Fibroblast of villous mesenchyme (primary cell): Measurements from ENCODE around the gene AKAP6. TPM values are rescaled to one million over a fixed set of nuclear protein-coding genes. Genes with fewer than 3 reads are reported as not detected.

Experiments used
- DNase-seq: peaks from one replicate; pipeline ENCODE4 v3.0.0-alpha.2; 2010; ENCODE audit warnings: low read depth
- H3K4me3 ChIP-seq: 2 replicates; pipeline ENCODE4 v1.5.1; 2011; ENCODE audit warnings: low read depth, mild to moderate bottlenecking, low read length
- total RNA-seq: library from RNA; depleted of rRNA; stranded (reverse); fragments of >200 nt; gene quantifications from 2 replicates; pipeline ENCODE4 v1.2.3, GENCODE V29; 2012
- TF ChIP-seq, protein P1 (sequence below): IDR thresholded peaks from 2 replicates; pipeline ENCODE4 v1.5.1; 2012; ENCODE audit warnings: low read depth, mild to moderate bottlenecking, low read length; ENCODE audit not compliant: insufficient read depth

AKAP6 gene
- total RNA-seq, 1 donor, result 3.9 TPM

DNA sequence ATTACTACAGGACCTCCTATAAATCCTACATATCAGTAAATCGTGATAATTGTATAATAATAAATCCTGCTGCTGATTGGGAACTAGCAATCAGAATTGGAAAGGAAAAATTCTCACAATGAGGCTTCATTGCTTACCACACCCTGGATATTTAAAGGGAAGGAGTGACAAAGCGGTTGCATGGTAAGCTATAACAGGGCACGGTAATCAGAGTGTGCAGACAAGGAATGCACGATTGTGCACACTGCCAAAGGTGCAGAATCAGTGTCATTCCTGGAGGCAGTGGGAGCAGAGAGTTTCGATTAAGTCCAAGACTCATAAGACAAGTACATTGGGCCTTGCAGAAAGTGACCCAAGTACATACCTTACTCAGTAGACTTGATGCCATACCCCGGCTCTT, 332.1 kb downstream of the AKAP6 start:
- TF ChIP-seq, protein P1, sequence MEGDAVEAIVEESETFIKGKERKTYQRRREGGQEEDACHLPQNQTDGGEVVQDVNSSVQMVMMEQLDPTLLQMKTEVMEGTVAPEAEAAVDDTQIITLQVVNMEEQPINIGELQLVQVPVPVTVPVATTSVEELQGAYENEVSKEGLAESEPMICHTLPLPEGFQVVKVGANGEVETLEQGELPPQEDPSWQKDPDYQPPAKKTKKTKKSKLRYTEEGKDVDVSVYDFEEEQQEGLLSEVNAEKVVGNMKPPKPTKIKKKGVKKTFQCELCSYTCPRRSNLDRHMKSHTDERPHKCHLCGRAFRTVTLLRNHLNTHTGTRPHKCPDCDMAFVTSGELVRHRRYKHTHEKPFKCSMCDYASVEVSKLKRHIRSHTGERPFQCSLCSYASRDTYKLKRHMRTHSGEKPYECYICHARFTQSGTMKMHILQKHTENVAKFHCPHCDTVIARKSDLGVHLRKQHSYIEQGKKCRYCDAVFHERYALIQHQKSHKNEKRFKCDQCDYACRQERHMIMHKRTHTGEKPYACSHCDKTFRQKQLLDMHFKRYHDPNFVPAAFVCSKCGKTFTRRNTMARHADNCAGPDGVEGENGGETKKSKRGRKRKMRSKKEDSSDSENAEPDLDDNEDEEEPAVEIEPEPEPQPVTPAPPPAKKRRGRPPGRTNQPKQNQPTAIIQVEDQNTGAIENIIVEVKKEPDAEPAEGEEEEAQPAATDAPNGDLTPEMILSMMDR, result no peak
- no peak overlapping the region for H3K4me3 ChIP-seq
- DNase-seq, result no peak

DNA sequence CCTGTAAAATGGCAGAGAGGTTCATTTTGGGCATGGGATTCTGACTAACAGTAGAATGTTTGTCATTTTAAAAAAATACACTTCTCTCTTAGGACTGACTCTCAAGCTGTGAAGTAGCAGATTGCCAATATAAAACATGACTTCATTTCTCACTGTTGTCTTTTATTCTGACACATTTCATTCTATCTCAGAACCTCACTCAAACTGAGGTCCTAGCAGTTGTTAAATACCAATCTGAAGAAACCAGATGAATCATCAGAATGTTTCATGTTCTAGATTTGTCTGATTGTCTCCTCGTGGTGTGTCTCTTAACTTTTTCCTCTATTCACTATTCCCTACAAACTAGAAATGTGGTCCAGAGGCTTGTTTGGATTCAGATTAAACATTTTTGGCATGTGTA, 333.1 kb downstream of the AKAP6 start:
- H3K4me3 ChIP-seq, result no peak overlapping the region
- DNase-seq, result no peak
- TF ChIP-seq, protein P1, result no peak

DNA sequence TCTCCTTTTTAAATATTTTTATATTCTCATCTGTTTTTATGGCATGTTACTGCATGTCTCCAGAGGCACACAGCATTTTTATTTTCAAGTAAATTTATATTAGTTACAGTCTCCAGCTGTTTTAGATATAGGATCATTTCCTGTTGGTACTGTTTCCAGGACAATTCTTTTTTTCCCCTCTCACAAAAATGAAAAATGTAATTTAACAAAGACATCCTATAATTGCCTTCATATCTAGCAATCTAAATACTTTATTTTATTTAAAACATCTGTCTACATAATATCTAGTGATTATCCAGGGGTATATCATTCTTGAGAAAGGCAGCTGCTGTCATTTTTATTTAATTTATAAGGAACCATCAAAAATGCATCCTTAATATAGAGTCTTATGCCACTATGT, 337.2 kb downstream of the AKAP6 start:
- no peak overlapping the region for H3K4me3 ChIP-seq
- no peak for DNase-seq
- TF ChIP-seq, protein P1, result no peak

DNA sequence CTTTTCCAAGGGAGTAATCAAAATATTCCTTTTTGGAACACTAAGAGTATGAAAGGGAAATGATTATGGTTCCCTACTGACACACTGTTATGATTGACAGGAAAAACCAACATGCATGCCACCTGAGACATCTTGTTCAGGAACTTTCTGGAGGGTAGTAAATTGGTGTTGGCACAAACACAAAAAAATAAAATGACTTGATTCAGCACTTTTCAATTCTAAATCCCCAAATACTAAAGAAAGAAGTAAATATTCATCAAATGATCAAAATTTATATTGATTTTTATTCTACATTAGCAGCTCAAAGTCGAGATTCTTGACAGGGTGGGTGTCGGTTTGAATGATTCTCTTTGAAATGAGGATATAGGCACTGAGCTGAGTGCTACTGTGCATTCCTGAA, 338.2 kb downstream of the AKAP6 start:
- H3K4me3 ChIP-seq, result no peak overlapping the region
- TF ChIP-seq, protein P1, result no peak
- no peak for DNase-seq

DNA sequence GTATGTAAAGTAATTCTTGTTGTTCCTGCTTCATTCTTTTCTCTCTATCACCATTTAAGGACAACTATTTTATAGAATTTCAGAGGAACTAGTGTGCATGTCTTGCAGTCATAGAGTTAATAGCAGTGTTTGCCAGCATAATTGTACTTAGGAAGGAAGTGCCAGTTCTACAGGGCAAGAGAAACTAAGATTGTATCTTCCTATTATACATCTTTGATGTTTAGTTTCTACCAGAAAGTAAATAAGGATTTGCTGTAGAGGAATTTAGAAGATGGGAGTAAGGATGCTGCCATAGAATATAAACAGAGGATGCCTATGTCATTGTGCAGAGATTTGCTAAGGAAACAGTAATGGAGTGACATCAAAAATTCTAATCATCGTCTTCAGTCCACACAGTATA, 338.7 kb downstream of the AKAP6 start:
- no peak for DNase-seq
- TF ChIP-seq, protein P1, result no peak
- H3K4me3 ChIP-seq, result no peak overlapping the region

DNA sequence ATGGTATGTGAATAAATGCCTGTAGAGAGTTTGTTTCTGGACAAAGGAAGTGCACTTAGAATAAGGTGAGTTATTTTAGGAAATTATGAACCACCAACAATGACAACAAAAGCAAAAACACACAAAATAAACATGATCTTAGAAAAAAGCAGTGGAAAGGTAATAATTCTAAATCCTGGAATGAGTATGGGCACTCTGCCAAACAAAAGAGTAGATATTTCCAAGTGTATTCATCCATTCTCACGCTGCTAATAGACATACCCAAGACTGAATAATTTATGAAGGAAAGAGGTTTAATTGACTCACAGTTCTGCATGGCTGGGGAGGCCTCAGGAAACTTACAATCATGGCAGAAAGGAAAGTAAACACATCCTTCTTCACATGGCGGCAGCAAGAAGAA, 340.3 kb downstream of the AKAP6 start:
- DNase-seq, result no peak
- no peak overlapping the region for H3K4me3 ChIP-seq
- TF ChIP-seq, protein P1, result no peak

DNA sequence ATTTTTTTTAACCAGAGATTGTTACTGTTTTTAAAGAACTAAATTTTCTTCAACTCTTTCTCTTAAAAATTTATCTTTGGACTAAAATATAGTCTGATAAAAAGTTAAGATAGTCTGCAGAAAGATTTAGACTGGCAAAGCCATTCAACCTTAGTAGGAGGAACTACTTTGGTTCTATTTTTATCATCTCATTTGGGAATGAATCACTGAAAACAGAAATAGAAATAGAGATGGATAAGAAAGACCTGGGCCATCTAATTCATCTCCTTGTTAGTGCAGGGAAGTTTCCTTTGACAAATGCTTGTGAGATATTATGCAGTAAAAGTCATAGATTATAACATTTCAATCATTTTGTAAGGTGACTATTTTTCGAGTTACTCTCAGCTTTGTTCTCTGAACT, 346.3 kb downstream of the AKAP6 start:
- TF ChIP-seq, protein P1, result no peak
- H3K4me3 ChIP-seq, result no peak overlapping the region
- no peak for DNase-seq
